ENCODE measurements around the gene DLG2.

Gene DLG2

DNA sequence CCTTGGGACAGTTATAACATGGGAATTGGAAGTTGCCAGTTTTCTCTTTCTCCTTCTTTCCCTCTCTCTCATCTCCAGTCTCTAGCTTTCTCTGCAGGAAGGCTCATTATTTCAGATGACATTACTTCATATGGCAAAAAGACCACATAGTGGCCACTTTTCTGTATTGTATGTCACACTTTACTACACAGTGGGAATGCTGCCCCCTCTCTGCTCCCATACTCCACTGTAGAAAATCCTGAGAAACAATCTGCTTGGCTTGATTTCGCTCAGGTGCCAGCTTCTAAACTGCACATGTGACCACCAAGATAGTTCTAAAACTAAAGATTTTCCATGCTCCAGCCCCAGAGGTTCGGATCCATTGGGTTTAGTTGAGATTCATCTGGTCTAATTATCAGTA, 1480.3 kb downstream of the DLG2 start:
- no peak for DNase-seq (ENCODE audit: extremely low read depth, low read depth)
- TF ChIP-seq, protein P1, sequence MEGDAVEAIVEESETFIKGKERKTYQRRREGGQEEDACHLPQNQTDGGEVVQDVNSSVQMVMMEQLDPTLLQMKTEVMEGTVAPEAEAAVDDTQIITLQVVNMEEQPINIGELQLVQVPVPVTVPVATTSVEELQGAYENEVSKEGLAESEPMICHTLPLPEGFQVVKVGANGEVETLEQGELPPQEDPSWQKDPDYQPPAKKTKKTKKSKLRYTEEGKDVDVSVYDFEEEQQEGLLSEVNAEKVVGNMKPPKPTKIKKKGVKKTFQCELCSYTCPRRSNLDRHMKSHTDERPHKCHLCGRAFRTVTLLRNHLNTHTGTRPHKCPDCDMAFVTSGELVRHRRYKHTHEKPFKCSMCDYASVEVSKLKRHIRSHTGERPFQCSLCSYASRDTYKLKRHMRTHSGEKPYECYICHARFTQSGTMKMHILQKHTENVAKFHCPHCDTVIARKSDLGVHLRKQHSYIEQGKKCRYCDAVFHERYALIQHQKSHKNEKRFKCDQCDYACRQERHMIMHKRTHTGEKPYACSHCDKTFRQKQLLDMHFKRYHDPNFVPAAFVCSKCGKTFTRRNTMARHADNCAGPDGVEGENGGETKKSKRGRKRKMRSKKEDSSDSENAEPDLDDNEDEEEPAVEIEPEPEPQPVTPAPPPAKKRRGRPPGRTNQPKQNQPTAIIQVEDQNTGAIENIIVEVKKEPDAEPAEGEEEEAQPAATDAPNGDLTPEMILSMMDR (IDR thresholded peaks at IDR 0.05; ENCODE audit: low read depth, low read length), result no peak

DNA sequence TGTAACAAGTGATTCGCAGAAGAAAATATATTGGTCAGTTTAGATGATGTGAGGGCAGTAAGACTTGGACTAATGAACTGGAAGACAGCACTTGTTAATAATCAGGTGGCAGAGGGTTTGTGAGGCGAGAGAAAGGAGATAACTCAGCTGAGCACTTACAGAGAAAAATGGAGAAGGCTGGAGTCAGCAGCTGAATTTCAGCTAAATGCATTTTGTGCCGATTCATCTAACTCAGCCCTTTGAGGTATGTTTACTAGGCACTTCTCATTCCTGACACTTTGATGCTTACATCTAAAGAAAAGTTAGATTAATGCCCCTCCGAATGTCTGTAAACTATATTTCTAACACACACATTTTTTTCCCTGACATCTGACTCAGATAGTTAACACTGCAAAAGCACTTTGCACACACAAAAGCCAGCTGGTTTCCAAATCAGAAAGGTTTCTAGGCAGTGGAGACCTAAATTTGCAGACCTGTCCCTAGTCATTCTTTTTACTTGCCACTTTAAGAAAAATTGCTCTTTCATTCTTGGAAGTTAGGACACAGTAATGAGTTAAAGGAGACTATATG, 1481.4 kb downstream of the DLG2 start:
- DNase-seq (ENCODE audit: extremely low read depth, low read depth), result no peak
- TF ChIP-seq, protein P1 (IDR thresholded peaks at IDR 0.05; ENCODE audit: low read depth, low read length), result no peak

DNA sequence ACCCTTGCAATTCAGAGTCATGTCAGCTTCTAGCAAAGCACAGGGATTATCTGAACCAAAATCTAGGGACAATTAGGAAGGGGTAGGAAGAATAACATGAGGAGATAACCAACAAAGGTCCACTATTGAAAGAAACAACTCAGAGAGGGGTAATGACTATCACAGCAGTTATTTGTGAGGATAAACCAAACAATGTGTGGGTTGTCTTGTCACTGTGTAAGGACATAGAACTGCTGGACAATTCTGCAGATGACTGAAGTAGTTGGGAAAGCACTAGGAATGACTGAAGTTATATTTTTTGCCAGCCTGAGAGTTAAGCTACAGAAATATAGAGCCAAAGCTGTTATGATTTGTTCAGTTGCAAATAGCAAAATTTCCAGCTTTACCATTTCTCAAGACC, 1482.6 kb downstream of the DLG2 start:
- TF ChIP-seq, protein P1 (IDR thresholded peaks at IDR 0.05; ENCODE audit: low read depth, low read length), result no peak

DNA sequence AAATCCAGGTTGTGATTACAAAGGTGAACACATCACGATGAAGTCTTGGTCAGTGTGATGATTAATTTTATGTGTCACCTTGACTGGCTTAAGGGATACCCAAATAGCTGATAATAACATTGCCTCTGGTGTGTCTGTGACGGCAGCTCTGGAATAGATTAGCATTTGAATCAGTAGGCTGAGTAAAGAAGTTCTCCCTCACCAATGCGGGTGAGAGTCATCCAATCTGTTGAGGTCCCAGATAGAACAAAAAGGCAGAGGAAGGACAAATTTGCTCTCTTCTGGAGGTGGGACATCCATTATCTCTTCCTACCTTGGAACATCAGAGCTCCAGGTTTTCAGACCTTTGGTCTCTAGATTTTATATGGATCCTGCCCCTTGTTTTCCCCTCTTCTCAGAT, 1484.7 kb downstream of the DLG2 start:
- no peak for DNase-seq (ENCODE audit: extremely low read depth, low read depth)
- TF ChIP-seq, protein P1 (IDR thresholded peaks at IDR 0.05; ENCODE audit: low read depth, low read length), result no peak

More for the DNA sequence above, 1482.6 kb downstream of the DLG2 start:
- no peak for DNase-seq (ENCODE audit: extremely low read depth, low read depth)

DNA sequence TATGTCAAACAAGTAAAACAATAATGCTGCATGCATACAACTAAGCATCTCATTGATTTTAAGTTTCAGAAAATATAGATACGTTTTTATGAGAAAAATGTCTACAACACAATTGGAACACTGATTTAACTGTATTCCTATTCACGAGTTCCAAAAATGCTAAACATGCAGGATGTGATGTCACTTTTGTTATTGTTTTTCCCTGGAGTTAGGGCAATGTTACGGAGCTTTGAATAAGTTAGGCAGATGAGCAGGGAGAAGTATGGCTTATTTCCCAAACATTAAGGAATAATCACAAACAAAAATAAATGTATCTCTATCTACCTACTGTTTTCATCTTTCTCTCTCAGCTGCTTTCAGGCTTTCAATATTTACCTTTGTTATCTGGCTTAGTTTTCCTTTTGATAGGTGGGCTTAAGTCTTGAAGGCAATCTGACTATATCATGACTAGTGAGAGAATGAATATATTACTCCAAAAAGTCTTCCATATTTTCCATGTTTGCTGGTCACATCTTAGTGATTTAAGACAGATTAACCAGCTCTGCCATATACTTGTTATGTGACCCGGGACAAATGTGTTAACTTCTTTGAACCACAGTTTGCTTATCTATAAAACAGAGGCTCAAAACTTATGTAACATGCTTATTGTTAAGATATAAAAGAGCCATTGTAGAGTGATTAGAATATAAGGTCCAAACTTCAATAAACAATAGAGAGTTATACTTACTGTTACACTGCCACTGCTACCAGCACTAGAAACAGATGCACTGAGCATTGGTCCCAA, 1486.6 kb downstream of the DLG2 start:
- TF ChIP-seq, protein P1 (IDR thresholded peaks at IDR 0.05; ENCODE audit: low read depth, low read length), result no peak
- DNase-seq (ENCODE audit: extremely low read depth, low read depth), result no peak

DNA sequence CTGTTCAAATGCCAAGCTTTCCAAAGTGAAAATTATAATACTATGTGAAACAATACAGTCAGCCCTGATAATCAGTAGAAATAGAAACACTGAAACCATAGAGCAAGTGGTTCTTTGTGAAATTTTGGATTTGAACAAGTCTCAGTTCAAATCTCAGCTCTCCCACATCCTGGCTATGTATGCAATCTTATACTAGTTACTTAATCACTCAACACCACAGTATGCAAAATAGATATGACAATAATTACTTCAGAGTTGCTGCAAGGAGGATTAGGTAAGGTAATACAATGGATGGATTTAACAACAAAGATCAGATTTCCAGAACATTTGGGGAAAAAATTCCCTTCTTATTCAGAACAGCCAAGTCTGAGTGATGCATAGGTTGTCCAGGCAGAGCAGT, 1489.2 kb downstream of the DLG2 start:
- TF ChIP-seq, protein P1 (IDR thresholded peaks at IDR 0.05; ENCODE audit: low read depth, low read length), result no peak
- no peak for DNase-seq (ENCODE audit: extremely low read depth, low read depth)

DNA sequence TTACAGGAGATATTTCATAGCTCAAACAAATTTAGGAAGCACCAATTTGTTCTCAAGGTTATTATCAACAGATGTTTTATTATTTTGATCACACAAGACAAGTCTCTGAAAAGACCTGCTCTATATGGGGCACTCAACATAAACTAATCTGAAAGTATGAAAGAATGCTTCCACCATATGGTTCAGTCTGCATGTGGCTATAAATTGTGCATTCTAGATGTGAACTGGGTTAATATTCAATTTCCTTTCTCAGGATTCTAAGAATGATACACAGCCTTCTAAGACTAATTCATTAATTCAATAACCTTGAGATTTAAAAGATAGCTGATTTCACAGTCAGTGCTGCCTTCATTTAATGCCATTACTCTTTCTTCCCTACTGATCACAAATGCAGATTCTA, 1489.6 kb downstream of the DLG2 start:
- no peak for DNase-seq (ENCODE audit: extremely low read depth, low read depth)
- TF ChIP-seq, protein P1 (IDR thresholded peaks at IDR 0.05; ENCODE audit: low read depth, low read length), result no peak
